GM23338 (cell line): Measurements from ENCODE around the gene TRAF3. TPM values are rescaled to one million over a fixed set of nuclear protein-coding genes. Genes with fewer than 3 reads are reported as not detected.

Experiments used
- ATAC-seq: fragments of 200-7000 bp; cut with Tn5 transposase; 3 replicates; pipeline ENCODE4 v1.9.1; 2020
- DNase-seq: peaks from one replicate; pipeline ENCODE4 v3.0.0-alpha.2; 2015; ENCODE audit warnings: low spot score
- H2AFZ ChIP-seq: fragments of 200-600 bp; sonication (generic); 2 replicates; pipeline ENCODE4 v1.8.0; 2016; ENCODE audit warnings: antibody characterized with exemption, mild to moderate bottlenecking, moderate library complexity
- H3F3A ChIP-seq: fragments of 200-600 bp; sonication (generic); replicated peaks from 2 replicates; pipeline ENCODE4 v1.8.0; 2017; ENCODE audit warnings: antibody characterized with exemption, mixed run types, low read depth
- H3K27ac ChIP-seq: fragments of 200-600 bp; sonication (generic); 2 replicates; pipeline ENCODE4 v1.6.1; 2016; ENCODE audit warnings: low read depth
- H3K27me3 ChIP-seq: fragments of 200-600 bp; sonication (generic); 2 replicates; pipeline ENCODE4 v1.8.0; 2016; ENCODE audit warnings: mild to moderate bottlenecking, mixed run types, moderate library complexity; ENCODE audit not compliant: insufficient read depth
- H3K36me3 ChIP-seq: fragments of 200-600 bp; sonication (generic); 2 replicates; pipeline ENCODE4 v1.8.0; 2016; ENCODE audit warnings: mild to moderate bottlenecking; ENCODE audit not compliant: insufficient read depth
- H3K4me1 ChIP-seq: fragments of 200-600 bp; sonication (generic); 2 replicates; pipeline ENCODE4 v1.8.0; 2016; ENCODE audit warnings: mild to moderate bottlenecking, moderate library complexity; ENCODE audit not compliant: insufficient read depth
- H3K4me2 ChIP-seq: fragments of 200-600 bp; sonication (generic); 2 replicates; pipeline ENCODE4 v1.7.1; 2017; ENCODE audit warnings: mixed run types
- H3K4me3 ChIP-seq: fragments of 200-600 bp; sonication (generic); 2 replicates; pipeline ENCODE4 v1.6.1; 2016; ENCODE audit warnings: mixed run types
- H3K79me2 ChIP-seq: fragments of 200-600 bp; sonication (generic); replicated peaks from 2 replicates; pipeline ENCODE4 v1.8.0; 2017; ENCODE audit warnings: mild to moderate bottlenecking; ENCODE audit not compliant: insufficient read depth
- H3K9me2 ChIP-seq: fragments of 200-600 bp; sonication (generic); 2 replicates; pipeline ENCODE4 v1.8.0; 2017; ENCODE audit not compliant: insufficient read depth
- H4K20me1 ChIP-seq: fragments of 200-600 bp; sonication (generic); replicated peaks from 2 replicates; pipeline ENCODE4 v1.8.0; 2017; ENCODE audit warnings: mild to moderate bottlenecking; ENCODE audit not compliant: insufficient read depth
- H3K27ac Mint-ChIP-seq: 2 replicates; pipeline ENCODE4 v1.8.0; 2020; ENCODE audit warnings: inconsistent platforms, mild to moderate bottlenecking, moderate library complexity, mixed read lengths
- H3K27me3 Mint-ChIP-seq: 3 replicates; pipeline ENCODE4 v1.8.0; 2022; ENCODE audit warnings: low read depth, mild to moderate bottlenecking, moderate library complexity, mixed read lengths, inconsistent platforms; ENCODE audit not compliant: insufficient read depth, poor library complexity
- H3K36me3 Mint-ChIP-seq: 3 replicates; pipeline ENCODE4 v1.8.0; 2021; ENCODE audit warnings: low read depth, mild to moderate bottlenecking, inconsistent platforms, moderate library complexity, mixed read lengths
- H3K4me1 Mint-ChIP-seq: 3 replicates; pipeline ENCODE4 v1.8.0; 2020; ENCODE audit warnings: mild to moderate bottlenecking, inconsistent platforms, mixed read lengths
- H3K4me3 Mint-ChIP-seq: 3 replicates; pipeline ENCODE4 v1.8.0; 2021; ENCODE audit warnings: moderate library complexity, mild to moderate bottlenecking, inconsistent platforms, mixed read lengths
- H3K9me3 Mint-ChIP-seq: 3 replicates; pipeline ENCODE4 v1.8.0; 2020; ENCODE audit warnings: moderate library complexity, mild to moderate bottlenecking, inconsistent platforms, mixed read lengths
- JUNB ChIP-seq: IDR thresholded peaks from one replicate; pipeline ENCODE4 v1.6.1; 2016; ENCODE audit warnings: antibody characterized with exemption; ENCODE audit not compliant: unreplicated experiment
- POLR2AphosphoS5 ChIP-seq: IDR thresholded peaks from 2 replicates; pipeline ENCODE4 v1.6.1; 2016; ENCODE audit warnings: antibody characterized with exemption, low read depth
- STAT1 ChIP-seq: IDR thresholded peaks from one replicate; pipeline ENCODE4 v1.6.1; 2016; ENCODE audit warnings: antibody characterized with exemption; ENCODE audit not compliant: unreplicated experiment
- ZNF114 ChIP-seq: fragments of 250-450 bp; sonication (Bioruptor Pico); IDR thresholded peaks from 2 replicates; pipeline ENCODE4 v1.5.0; 2020; ENCODE audit warnings: mild to moderate bottlenecking, moderate library complexity
- ZNF331 ChIP-seq: fragments of 250-450 bp; sonication (Bioruptor Pico); IDR thresholded peaks from 2 replicates; pipeline ENCODE4 v1.5.0; 2020; ENCODE audit warnings: low read depth, mild to moderate bottlenecking, moderate library complexity
- ZNF462 ChIP-seq: fragments of 250-450 bp; sonication (Bioruptor Pico); IDR thresholded peaks from 2 replicates; pipeline ENCODE4 v1.5.0; 2020; ENCODE audit warnings: mild to moderate bottlenecking, moderate library complexity
- polyA plus RNA-seq: library from polyadenylated mRNA; unstranded; fragments of >200 nt; fragmentation: Nextera tagmentation; extraction: Ambion mirVana; gene quantifications from 2 replicates; pipeline ENCODE4 v1.2.1, GENCODE V29; 2016
- total RNA-seq: library from RNA; depleted of rRNA; stranded (reverse); fragments of >200 nt; shearing (Covaris generic); gene quantifications from 2 replicates; pipeline ENCODE4 v1.2.3, GENCODE V29; 2014
- TF ChIP-seq, protein P1 (sequence below): IDR thresholded peaks from 2 replicates; pipeline ENCODE4 v1.6.1; 2016; ENCODE audit warnings: antibody characterized with exemption
- TF ChIP-seq, protein P2 (sequence below): IDR thresholded peaks from one replicate; pipeline ENCODE4 v1.6.1; 2018; ENCODE audit warnings: antibody characterized with exemption; ENCODE audit not compliant: unreplicated experiment

TRAF3 gene
- total and polyA plus RNA-seq, 2 experiments from 2014 or later = 3.7 to 9.3 TPM

- TF ChIP-seq, protein P1, sequence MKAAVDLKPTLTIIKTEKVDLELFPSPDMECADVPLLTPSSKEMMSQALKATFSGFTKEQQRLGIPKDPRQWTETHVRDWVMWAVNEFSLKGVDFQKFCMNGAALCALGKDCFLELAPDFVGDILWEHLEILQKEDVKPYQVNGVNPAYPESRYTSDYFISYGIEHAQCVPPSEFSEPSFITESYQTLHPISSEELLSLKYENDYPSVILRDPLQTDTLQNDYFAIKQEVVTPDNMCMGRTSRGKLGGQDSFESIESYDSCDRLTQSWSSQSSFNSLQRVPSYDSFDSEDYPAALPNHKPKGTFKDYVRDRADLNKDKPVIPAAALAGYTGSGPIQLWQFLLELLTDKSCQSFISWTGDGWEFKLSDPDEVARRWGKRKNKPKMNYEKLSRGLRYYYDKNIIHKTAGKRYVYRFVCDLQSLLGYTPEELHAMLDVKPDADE = no peak
- TF ChIP-seq ZNF331 (CRISPR knock-in tag) (no peak), POLR2AphosphoS5 (no peak), JUNB (no peak), STAT1 (no peak), ZNF114 (no peak)
Measured at GRCh38 chr14:102729268-102729667, 48.0 kb upstream of the TRAF3 start (continued).

GRCh38 chr14:102729825-102730224 lies 47.4 kb upstream of the TRAF3 start:
- Histone ChIP-seq H3K9me2 (no peaks in the 10 kb centered on the region), H3K4me3 (no peak overlapping the region), H3K27ac (no peak overlapping the region), H3K36me3 (no peaks in the 10 kb centered on the region), H3K4me2 (no peak overlapping the region), H3K4me1 (peaks cover 9% of the 10 kb centered on the region; the same call in 1 of the 2 replicates), H2AFZ (no peak overlapping the region), H3K79me2 (no peaks in the 10 kb centered on the region), H3F3A (no peaks in the 10 kb centered on the region), H4K20me1 (no peaks in the 10 kb centered on the region; the same call in 1 of the 2 replicates), H3K27me3 (no peaks in the 10 kb centered on the region)
- Mint-ChIP-seq H3K4me1 (peaks cover 2% of the 10 kb centered on the region; the same call in 2 of the 3 replicates), H3K27ac (no peak overlapping the region), H3K9me3 (no peaks in the 10 kb centered on the region), H3K36me3 (peaks cover 31% of the 10 kb centered on the region), H3K27me3 (peaks cover 7% of the 10 kb centered on the region), H3K4me3 (no peak overlapping the region)
- no peak for TF ChIP-seq ZNF462 (CRISPR knock-in tag)
- TF ChIP-seq, protein P2, sequence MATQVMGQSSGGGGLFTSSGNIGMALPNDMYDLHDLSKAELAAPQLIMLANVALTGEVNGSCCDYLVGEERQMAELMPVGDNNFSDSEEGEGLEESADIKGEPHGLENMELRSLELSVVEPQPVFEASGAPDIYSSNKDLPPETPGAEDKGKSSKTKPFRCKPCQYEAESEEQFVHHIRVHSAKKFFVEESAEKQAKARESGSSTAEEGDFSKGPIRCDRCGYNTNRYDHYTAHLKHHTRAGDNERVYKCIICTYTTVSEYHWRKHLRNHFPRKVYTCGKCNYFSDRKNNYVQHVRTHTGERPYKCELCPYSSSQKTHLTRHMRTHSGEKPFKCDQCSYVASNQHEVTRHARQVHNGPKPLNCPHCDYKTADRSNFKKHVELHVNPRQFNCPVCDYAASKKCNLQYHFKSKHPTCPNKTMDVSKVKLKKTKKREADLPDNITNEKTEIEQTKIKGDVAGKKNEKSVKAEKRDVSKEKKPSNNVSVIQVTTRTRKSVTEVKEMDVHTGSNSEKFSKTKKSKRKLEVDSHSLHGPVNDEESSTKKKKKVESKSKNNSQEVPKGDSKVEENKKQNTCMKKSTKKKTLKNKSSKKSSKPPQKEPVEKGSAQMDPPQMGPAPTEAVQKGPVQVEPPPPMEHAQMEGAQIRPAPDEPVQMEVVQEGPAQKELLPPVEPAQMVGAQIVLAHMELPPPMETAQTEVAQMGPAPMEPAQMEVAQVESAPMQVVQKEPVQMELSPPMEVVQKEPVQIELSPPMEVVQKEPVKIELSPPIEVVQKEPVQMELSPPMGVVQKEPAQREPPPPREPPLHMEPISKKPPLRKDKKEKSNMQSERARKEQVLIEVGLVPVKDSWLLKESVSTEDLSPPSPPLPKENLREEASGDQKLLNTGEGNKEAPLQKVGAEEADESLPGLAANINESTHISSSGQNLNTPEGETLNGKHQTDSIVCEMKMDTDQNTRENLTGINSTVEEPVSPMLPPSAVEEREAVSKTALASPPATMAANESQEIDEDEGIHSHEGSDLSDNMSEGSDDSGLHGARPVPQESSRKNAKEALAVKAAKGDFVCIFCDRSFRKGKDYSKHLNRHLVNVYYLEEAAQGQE = no peak
- TF ChIP-seq STAT1 = no peak
- no peak for ATAC-seq
- DNase-seq = no peak
